ENCODE results near the gene CLCNKB. TPM values are rescaled to one million over a fixed set of nuclear protein-coding genes. Genes with fewer than 3 reads are reported as not detected.

The CLCNKB gene
- total RNA-seq, 1 experiment from 2014 or later = 1.1 TPM

- no peak overlapping the region for H3K4me3 ChIP-seq
- ChIA-PET POLR2A (ENCODE audit: unreplicated experiment) (no interaction called here), CTCF (interaction anchor here (0.7 kb wide), 1 partner anchor 33 kb away, joined by 3 read pairs; no protein-coding TSS in a partner anchor)
- intact Hi-C loops (cut with micrococcal nuclease; ENCODE audit: unreplicated experiment) = no loop called here
- no peaks in the 10 kb centered on the region for H3K27me3 ChIP-seq (ENCODE audit: insufficient read depth, low read depth)
- H3K9me2 ChIP-seq (ENCODE audit: insufficient read depth) = no peaks in the 10 kb centered on the region
- H3K4me1 ChIP-seq (replicated peaks; ENCODE audit: insufficient read depth) = peaks cover 5% of the 10 kb centered on the region; the same call in 1 of the 2 replicates
- BruUV-seq (replicated peaks) = no TSS peak
- H3K9me3 ChIP-seq (ENCODE audit: insufficient read depth, low read depth) = no peaks in the 10 kb centered on the region
- TF ChIP-seq EZH2 (IDR thresholded peaks at IDR 0.05; ENCODE audit: low read depth) (no peak), CTCF (conservative IDR thresholded peaks at IDR 0.05) (no peak)
- no peak overlapping the region for H3K4me2 ChIP-seq
- H4K20me1 ChIP-seq (ENCODE audit: insufficient read depth) = no peaks in the 10 kb centered on the region
- H2AFZ ChIP-seq = no peak overlapping the region
- DNase-seq = no peak
- H3K36me3 ChIP-seq (ENCODE audit: low read depth) = no peaks in the 10 kb centered on the region
- no peaks in the 10 kb centered on the region for H3K79me2 ChIP-seq (ENCODE audit: low read depth)
- no peak overlapping the region for H3K27ac ChIP-seq
- peaks cover 10% of the 10 kb centered on the region; the same call in 1 of the 2 replicates for H3F3A ChIP-seq (ENCODE audit: insufficient read depth, low read depth)
Observed at GRCh38 chr1:16015491-16015890, 28.1 kb upstream of the CLCNKB start.

GRCh38 chr1:16015960-16016901, 27.4 kb upstream of the CLCNKB start:
- Histone ChIP-seq H3K36me3 (ENCODE audit: low read depth) (no peaks in the 10 kb centered on the region), H3F3A (ENCODE audit: insufficient read depth, low read depth) (peaks cover 10% of the 10 kb centered on the region; the same call in 1 of the 2 replicates), H3K4me2 (no peak overlapping the region), H3K4me3 (no peak overlapping the region), H3K27ac (no peak overlapping the region), H3K27me3 (ENCODE audit: insufficient read depth, low read depth) (no peaks in the 10 kb centered on the region), H4K20me1 (ENCODE audit: insufficient read depth) (no peaks in the 10 kb centered on the region), H3K9me2 (ENCODE audit: insufficient read depth) (no peaks in the 10 kb centered on the region), H2AFZ (no peak overlapping the region), H3K79me2 (ENCODE audit: low read depth) (no peaks in the 10 kb centered on the region), H3K4me1 (replicated peaks; ENCODE audit: insufficient read depth) (peaks cover 5% of the 10 kb centered on the region; the same call in 1 of the 2 replicates), H3K9me3 (ENCODE audit: insufficient read depth, low read depth) (no peaks in the 10 kb centered on the region)
- POLR2A ChIA-PET (ENCODE audit: unreplicated experiment) = no interaction called here
- intact Hi-C loops (cut with micrococcal nuclease; ENCODE audit: unreplicated experiment) = no loop called here
- CTCF ChIA-PET = interaction anchor here (0.7 kb wide), 1 partner anchor 32 kb away, joined by 3 read pairs; no protein-coding TSS in a partner anchor
- DNase-seq = no peak
- BruUV-seq (replicated peaks) = no TSS peak
- TF ChIP-seq EZH2 (IDR thresholded peaks at IDR 0.05; ENCODE audit: low read depth) = no peak
- TF ChIP-seq CTCF (conservative IDR thresholded peaks at IDR 0.05) = no peak

- H4K20me1 ChIP-seq (ENCODE audit: insufficient read depth) = no peaks in the 10 kb centered on the region
- no peak for TF ChIP-seq CTCF (conservative IDR thresholded peaks at IDR 0.05)
- TF ChIP-seq EZH2 (IDR thresholded peaks at IDR 0.05; ENCODE audit: low read depth) = no peak
- H3F3A ChIP-seq (ENCODE audit: insufficient read depth, low read depth) = peaks cover 10% of the 10 kb centered on the region; the same call in 1 of the 2 replicates
- H3K4me3 ChIP-seq = no peak overlapping the region
- H3K36me3 ChIP-seq (ENCODE audit: low read depth) = no peaks in the 10 kb centered on the region
- no peaks in the 10 kb centered on the region for H3K9me2 ChIP-seq (ENCODE audit: insufficient read depth)
- H3K27me3 ChIP-seq (ENCODE audit: insufficient read depth, low read depth) = no peaks in the 10 kb centered on the region
- BruUV-seq (replicated peaks) = no TSS peak
- CTCF ChIA-PET = no interaction called here
- H3K4me1 ChIP-seq (replicated peaks; ENCODE audit: insufficient read depth) = peaks cover 5% of the 10 kb centered on the region; the same call in 1 of the 2 replicates
- H3K79me2 ChIP-seq (ENCODE audit: low read depth) = no peaks in the 10 kb centered on the region
- no peaks in the 10 kb centered on the region for H3K9me3 ChIP-seq (ENCODE audit: insufficient read depth, low read depth)
- H3K27ac ChIP-seq = no peak overlapping the region
- intact Hi-C loops (cut with micrococcal nuclease; ENCODE audit: unreplicated experiment) = no loop called here
- no peak overlapping the region for H3K4me2 ChIP-seq
- no peak for DNase-seq
- POLR2A ChIA-PET (ENCODE audit: unreplicated experiment) = no interaction called here
- no peak overlapping the region for H2AFZ ChIP-seq
Observed at GRCh38 chr1:16017076-16017460, 26.5 kb upstream of the CLCNKB start.

Measured in PC-9 (cell line).